ENCODE data around the gene PTGDS. TPM values are rescaled to one million over a fixed set of nuclear protein-coding genes. Genes with fewer than 3 reads are reported as not detected.

The PTGDS gene
- total RNA-seq, 2 donors from 2014 or later, result not detected

DNA sequence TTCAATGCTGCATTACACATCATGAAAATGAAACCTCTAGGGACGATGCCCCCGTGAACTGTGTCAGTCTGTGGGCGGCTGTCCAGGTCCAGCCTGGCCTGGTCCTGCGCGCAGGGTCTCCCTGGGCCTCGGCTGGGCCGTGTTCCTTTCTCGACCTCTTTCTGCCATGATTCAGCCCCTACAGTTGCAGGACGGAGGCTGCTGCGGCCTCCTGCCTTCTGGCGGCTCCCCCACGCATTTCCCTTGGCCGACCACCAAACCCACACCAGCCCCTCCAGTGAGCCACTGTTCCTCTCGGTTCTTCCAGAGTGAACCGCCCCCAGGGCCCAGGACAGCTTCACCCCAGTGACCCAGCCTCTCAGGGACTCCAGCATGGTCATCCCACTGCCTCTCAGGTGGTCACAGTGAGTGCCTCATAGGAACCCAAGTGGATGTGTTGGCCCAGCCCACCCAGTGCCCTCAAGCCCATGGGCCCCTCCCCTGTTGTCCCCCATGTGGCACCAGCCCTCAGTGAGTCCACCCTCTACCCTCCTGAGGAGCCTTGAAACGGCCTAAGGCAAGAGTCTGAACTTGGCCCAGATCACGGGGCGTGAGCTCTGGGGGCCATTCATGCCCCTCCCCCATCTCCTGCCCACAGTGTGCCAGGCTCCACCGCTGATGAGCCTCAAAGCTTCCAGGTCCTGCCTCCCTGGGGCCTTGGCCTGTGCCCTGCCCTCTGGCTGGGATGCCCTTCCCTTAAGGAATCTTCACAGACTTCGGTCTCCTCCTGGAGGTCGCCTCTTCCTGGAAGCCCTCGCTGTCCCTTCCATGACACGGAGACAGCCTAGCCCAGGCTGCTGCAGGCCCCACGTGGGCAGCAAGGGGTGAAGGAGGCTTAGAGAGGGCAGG, 29.1 kb downstream of the PTGDS start:
- Mint-ChIP-seq H3K36me3 (no peaks in the 10 kb centered on the region), H3K9me3 (no peaks in the 10 kb centered on the region), H3K27ac (peak overlapping the region in 1 of 2 donors; percentile 52)
- peak in 1 of 2 donors; percentile 46 for ATAC-seq
- no peak for DNase-seq (ENCODE audit: low spot score in 2 of 2)

- no peaks in the 10 kb centered on the region for H3K9me3 Mint-ChIP-seq
- no peaks in the 10 kb centered on the region for H3K36me3 Mint-ChIP-seq
- ATAC-seq, result no peak
- no peak for DNase-seq (ENCODE audit: low spot score in 2 of 2)
- H3K27ac Mint-ChIP-seq, result no peak overlapping the region
Observed at GRCh38 chr9:137007108-137007815, 30.0 kb downstream of the PTGDS start.

- Mint-ChIP-seq H3K27ac (no peak overlapping the region), H3K9me3 (no peaks in the 10 kb centered on the region), H3K36me3 (no peaks in the 10 kb centered on the region)
- DNase-seq (ENCODE audit: low spot score in 2 of 2), result no peak
- no peak for ATAC-seq
Observed at GRCh38 chr9:137007816-137008270, 30.5 kb downstream of the PTGDS start.

DNA sequence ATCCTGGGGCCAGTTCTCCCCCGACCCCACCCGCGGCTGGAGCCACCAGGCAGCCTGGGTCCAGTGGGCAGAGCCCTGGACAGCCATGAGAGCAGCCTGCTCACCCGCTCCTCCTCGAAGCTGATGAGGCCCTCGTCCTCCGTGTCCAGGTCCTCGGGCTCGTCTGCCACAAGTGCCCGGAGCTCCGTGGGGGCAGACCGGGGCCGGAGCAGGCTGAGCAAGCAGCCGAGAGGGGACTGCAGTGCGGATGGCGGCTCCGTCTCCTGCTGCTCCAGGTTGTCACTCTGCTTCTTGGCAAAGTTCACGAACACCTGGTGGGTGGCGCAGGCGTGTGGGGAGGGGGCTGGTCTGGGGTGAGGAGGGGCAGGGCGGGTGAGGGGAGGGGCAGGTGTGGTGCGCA, 31.0 kb downstream of the PTGDS start:
- no peaks in the 10 kb centered on the region for H3K36me3 Mint-ChIP-seq
- H3K27ac Mint-ChIP-seq, result no peak overlapping the region
- ATAC-seq (no peak), DNase-seq (ENCODE audit: low spot score in 2 of 2) (no peak)
- no peaks in the 10 kb centered on the region for H3K9me3 Mint-ChIP-seq

- no peak overlapping the region for H3K27ac Mint-ChIP-seq
- no peaks in the 10 kb centered on the region for H3K9me3 Mint-ChIP-seq
- ATAC-seq (no peak), DNase-seq (ENCODE audit: low spot score in 2 of 2) (no peak)
- no peaks in the 10 kb centered on the region for H3K36me3 Mint-ChIP-seq
Observed at GRCh38 chr9:137009217-137009616, 31.9 kb downstream of the PTGDS start.

DNA sequence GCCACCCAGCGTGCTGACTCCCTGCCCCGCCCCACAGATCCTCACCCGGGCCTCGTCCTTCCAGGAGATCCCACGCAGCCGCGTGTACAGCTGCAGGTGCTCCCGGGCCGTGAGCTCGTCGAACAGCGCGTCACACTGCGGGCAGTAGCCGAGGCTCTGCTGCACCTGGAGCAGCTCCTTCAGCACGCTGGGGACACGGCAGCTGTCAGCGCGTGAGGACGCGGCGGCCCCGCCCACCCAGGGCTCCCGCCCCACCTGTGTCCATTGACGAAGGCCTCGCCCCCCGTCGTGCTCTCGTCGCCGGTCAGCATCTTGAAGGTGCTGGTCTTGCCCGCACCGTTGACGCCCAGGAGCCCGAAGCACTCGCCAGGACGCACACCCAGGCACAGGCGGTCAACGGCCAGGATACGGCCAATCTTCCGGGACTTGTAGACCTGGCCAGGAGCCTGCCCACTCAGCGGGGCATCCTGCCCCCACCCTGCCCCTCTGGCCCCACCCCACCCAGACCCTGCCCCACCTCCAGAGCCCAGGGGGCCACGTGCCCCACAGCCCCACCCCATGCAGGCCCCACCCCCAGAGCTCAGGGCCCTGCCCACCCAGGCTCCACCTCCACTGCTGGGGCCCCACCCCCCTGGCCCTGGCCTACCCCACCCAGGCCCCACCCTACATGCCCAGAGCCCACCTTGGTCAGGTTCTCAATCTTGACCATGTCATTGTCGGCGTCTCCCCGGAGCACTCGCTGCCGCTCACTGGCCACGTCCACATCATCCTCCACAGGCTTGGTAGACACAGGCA, 32.8 kb downstream of the PTGDS start:
- no peak for ATAC-seq
- H3K9me3 Mint-ChIP-seq, result no peaks in the 10 kb centered on the region

GRCh38 chr9:137011156-137011555, 33.9 kb downstream of the PTGDS start:
- Mint-ChIP-seq H3K9me3 (no peaks in the 10 kb centered on the region), H3K36me3 (no peaks in the 10 kb centered on the region), H3K27ac (no peak overlapping the region)
- DNase-seq (ENCODE audit: low spot score in 2 of 2) (no peak), ATAC-seq (no peak)

More for the DNA sequence above, 32.8 kb downstream of the PTGDS start:
- no peak for DNase-seq (ENCODE audit: low spot score in 2 of 2)
- H3K36me3 Mint-ChIP-seq, result no peaks in the 10 kb centered on the region
- H3K27ac Mint-ChIP-seq, result no peak overlapping the region

- H3K36me3 Mint-ChIP-seq, result no peaks in the 10 kb centered on the region
- H3K27ac Mint-ChIP-seq, result no peak overlapping the region
- no peaks in the 10 kb centered on the region for H3K9me3 Mint-ChIP-seq
- DNase-seq (ENCODE audit: low spot score in 2 of 2) (no peak), ATAC-seq (no peak)
Observed at GRCh38 chr9:137011907-137012675, 34.8 kb downstream of the PTGDS start.

- Mint-ChIP-seq H3K27ac (no peak overlapping the region), H3K36me3 (no peaks in the 10 kb centered on the region), H3K9me3 (no peaks in the 10 kb centered on the region)
- DNase-seq (ENCODE audit: low spot score in 2 of 2) (no peak), ATAC-seq (no peak)
Observed at GRCh38 chr9:137012694-137013570, 35.6 kb downstream of the PTGDS start.

DNA sequence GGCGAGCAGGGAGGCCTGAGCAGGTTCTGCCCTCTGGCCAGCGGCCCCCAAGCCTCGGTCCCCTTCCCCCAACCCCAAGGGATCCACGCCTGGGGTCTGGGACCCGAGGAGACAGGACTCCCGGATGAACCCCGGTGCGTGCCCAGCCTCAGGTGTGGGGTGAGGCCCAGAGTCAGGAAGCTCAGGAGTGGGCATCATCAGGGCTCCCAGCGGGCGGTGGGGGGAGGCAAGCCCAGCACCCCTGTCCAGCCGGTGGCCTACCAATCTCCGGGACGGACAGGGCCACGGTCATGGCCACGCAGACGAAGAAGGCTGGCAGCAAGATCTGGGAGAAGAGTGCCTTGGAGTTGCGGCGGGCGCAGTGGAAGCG, 36.3 kb downstream of the PTGDS start:
- Mint-ChIP-seq H3K9me3 (no peaks in the 10 kb centered on the region), H3K27ac (no peak overlapping the region), H3K36me3 (no peaks in the 10 kb centered on the region)
- DNase-seq (ENCODE audit: low spot score in 2 of 2), result no peak
- ATAC-seq, result no peak

- H3K27ac Mint-ChIP-seq, result no peak overlapping the region
- ATAC-seq, result no peak
- H3K9me3 Mint-ChIP-seq, result no peaks in the 10 kb centered on the region
- H3K36me3 Mint-ChIP-seq, result no peaks in the 10 kb centered on the region
- DNase-seq (ENCODE audit: low spot score in 2 of 2), result no peak
Observed at GRCh38 chr9:137014166-137014565, 36.9 kb downstream of the PTGDS start.

DNA sequence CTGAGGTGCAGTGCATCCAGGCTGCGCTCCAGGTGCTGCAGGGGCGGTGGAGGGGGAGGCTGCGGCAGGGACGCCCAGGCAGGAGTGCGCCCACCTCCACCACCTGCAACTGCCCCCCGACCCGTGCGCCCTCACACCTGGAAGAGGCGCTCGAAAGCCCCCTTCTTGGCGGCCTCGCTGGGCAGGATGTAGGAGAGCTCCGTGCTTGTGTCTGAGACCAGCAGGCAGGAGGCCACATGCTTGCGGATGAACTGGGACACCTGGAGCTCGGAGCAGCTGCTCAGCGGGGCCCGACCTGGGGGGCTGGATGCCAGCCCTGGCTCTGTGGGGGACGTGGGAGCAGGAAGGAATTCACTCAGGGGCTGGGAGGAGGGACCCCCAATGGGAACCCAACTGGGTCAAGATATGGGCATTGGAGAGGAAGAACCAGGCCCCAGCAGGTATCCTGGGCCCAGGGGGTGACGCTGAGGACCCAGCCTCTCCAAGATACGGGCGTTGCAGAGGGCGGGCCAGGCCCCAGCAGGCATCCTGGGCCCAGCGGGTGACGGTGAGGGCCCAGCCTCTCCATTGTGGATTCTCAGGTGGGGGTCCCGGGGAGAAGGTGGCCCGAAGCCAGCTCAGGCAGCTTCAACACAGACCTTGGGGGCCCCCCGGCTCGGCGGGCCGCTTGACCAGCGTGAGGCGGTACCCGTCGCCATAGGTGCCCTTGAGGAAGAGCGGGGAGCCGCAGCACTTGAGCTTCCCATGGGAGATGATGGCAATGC, 37.7 kb downstream of the PTGDS start:
- Mint-ChIP-seq H3K9me3 (no peaks in the 10 kb centered on the region), H3K36me3 (no peaks in the 10 kb centered on the region), H3K27ac (no peak overlapping the region)
- DNase-seq (ENCODE audit: low spot score in 2 of 2) (no peak), ATAC-seq (no peak)

DNA sequence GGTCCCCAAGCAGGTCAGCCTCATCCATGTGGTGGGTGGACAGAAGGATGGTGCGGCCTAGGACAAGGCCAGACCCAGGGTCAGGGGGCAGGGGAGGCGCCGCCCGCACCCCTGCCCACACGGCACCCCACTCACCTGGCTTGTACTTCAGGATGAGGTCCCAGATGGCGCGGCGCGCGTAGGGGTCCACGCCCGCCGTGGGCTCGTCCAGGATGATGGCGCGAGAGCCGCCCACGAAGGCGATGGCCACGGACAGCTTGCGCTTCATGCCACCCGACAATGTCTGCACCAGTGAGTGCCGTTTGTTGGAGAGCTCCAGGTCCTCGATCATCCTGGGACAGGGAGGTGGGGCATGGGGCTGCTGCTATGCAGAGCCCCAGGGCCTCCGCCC, 38.2 kb downstream of the PTGDS start:
- H3K9me3 Mint-ChIP-seq, result no peaks in the 10 kb centered on the region
- DNase-seq (ENCODE audit: low spot score in 2 of 2) (no peak), ATAC-seq (no peak)
- no peak overlapping the region for H3K27ac Mint-ChIP-seq
- no peaks in the 10 kb centered on the region for H3K36me3 Mint-ChIP-seq

DNA sequence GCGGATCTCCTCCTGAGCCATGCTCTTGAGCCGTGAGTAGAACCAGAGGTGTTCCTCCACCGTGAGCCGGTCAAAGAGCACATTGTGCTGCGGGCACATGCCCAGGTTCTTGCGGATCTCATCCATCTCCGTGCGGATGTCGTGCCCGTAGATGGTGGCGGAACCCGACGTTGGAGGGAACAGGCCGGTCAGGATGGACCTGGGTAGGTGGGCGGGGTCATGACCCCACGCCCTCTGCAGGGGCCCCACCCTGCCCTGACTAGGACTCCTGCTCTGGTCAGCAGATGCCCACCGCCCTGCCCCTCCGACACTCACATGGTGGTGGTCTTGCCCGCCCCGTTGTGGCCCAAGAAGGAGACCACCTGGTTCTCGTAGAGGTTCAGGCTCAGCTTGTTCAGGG, 38.7 kb downstream of the PTGDS start:
- Mint-ChIP-seq H3K9me3 (no peaks in the 10 kb centered on the region), H3K36me3 (no peaks in the 10 kb centered on the region), H3K27ac (no peak overlapping the region)
- ATAC-seq (no peak), DNase-seq (ENCODE audit: low spot score in 2 of 2) (no peak)

GRCh38 chr9:137016436-137016835, 39.1 kb downstream of the PTGDS start:
- Mint-ChIP-seq H3K27ac (no peak overlapping the region), H3K9me3 (no peaks in the 10 kb centered on the region), H3K36me3 (no peaks in the 10 kb centered on the region)
- ATAC-seq (no peak), DNase-seq (ENCODE audit: low spot score in 2 of 2) (no peak)

Data from activated naive CD4-positive, alpha-beta T cell treated with anti-CD3 and anti-CD28 coated beads, Interleukin-2, amount 50 U/mL, for 72 hours (primary cell).